Left lung (tissue), 10 donors: Measurements from ENCODE around the gene IGFLR1. TPM values are rescaled to one million over a fixed set of nuclear protein-coding genes. Genes with fewer than 3 reads are reported as not detected.

Experiments used
- ATAC-seq: fragments of 200-7000 bp; cut with Tn5 transposase; one replicate; pipeline ENCODE4 v1.9.1; 2020; ENCODE audit warnings: moderate library complexity
- DNase-seq, 4 donors: peaks; one replicate each; pipeline ENCODE4 v3.0.0-alpha.2; 2013 to 2020
- H3K27ac ChIP-seq, 2 donors: fragments of 200-600 bp; sonication (generic) in 1 of 2; one replicate each; pipeline versions ENCODE4 v1.5.0 to v1.8.0; 2020 to 2021
- H3K27me3 ChIP-seq, 2 donors: fragments of 200-600 bp; sonication (generic) in 1 of 2; one replicate each; pipeline versions ENCODE4 v1.5.0 to v1.8.0; 2020 to 2021
- H3K36me3 ChIP-seq, 2 donors: fragments of 200-600 bp; sonication (generic) in 1 of 2; one replicate each; pipeline versions ENCODE4 v1.5.0 to v1.8.0; 2020 to 2021
- H3K4me1 ChIP-seq, 2 donors: fragments of 200-600 bp; one replicate each; pipeline ENCODE4 v1.8.0; 2021
- H3K4me3 ChIP-seq, 2 donors: fragments of 200-600 bp; sonication (generic) in 1 of 2; one replicate each; pipeline versions ENCODE4 v1.5.0 to v1.8.0; 2020 to 2021; ENCODE audit warnings: mild to moderate bottlenecking in 1 of 2
- H3K9me3 ChIP-seq, 2 donors: fragments of 200-600 bp; sonication (generic) in 1 of 2; one replicate each; pipeline versions ENCODE4 v1.5.0 to v1.8.0; 2020 to 2021
- CTCF ChIP-seq, 2 donors: fragments of 200-600 bp; sonication (generic) in 1 of 2; IDR thresholded peaks; one replicate each; pipeline versions ENCODE4 v1.5.0 to v1.8.0; 2021; ENCODE audit warnings: antibody characterized with exemption in 2 of 2
- intact Hi-C, 2 donors: fragments of 100-400 bp; cut with DNase I; formaldehyde crosslinking; loops; one replicate each; pipeline versions ENCODE4 v1.11.2 to v1.14.2; 2022
- polyA plus RNA-seq, 6 donors: library from polyadenylated mRNA; unstranded; fragments of 120-200 nt; gene quantifications; one replicate each; pipeline ENCODE4 v1.2.1, GENCODE V29; 2013; ENCODE audit not compliant: insufficient read length in 6 of 6
- total RNA-seq, 2 donors: library from RNA; stranded (reverse); fragmentation: NEBNext Ultra II Directional; extraction: Animal tissue kit (Norgen Biotek cat#: 25700); gene quantifications; one replicate each; pipeline ENCODE4 v1.2.1, GENCODE V29; 2021
- donor health status: DM: no; HTN: yes; CAD: no.
- donor health status: DM: no; HTN: no; CAD: no.

The IGFLR1 gene
- total and polyA plus RNA-seq, 8 donors: 2.0 to 25.8 (median 5.6) TPM

GRCh38 chr19:35745328-35746086 lies 3.3 kb upstream of the IGFLR1 start, which contains the start of the genes PSENEN and U2AF1L4:
Gene PSENEN (plus strand): TSS chr19:35745651. CDS start chr19:35745931, 280 bp downstream.
Gene U2AF1L4 (minus strand): TSS chr19:35745418. CDS start chr19:35745391, 27 bp downstream.
- Histone ChIP-seq H3K36me3 (no peaks in the 10 kb centered on the region), H3K4me1 (peaks cover 18 to 79% of the 10 kb centered on the region in 2 donors), H3K4me3 (peak within 1 kb of the TSS; percentile 88), H3K27ac (peak within 1 kb of the TSS; percentile 100), H3K27me3 (no peaks in the 10 kb centered on the region), H3K9me3 (no peaks in the 10 kb centered on the region)
- DNase-seq (peak; percentile 98 to 100 (median 98)), ATAC-seq (peak; percentile 73)
- TF ChIP-seq CTCF (IDR thresholded peaks at IDR 0.05): peak in 1 of 2 donors; percentile 23
- intact Hi-C loops: no loop called here

- Histone ChIP-seq H3K9me3 (no peaks in the 10 kb centered on the region), H3K27me3 (no peaks in the 10 kb centered on the region), H3K4me1 (peaks cover 18 to 78% of the 10 kb centered on the region in 2 donors), H3K27ac (peak overlapping the region; percentile 100), H3K36me3 (no peaks in the 10 kb centered on the region), H3K4me3 (peak overlapping the region; percentile 88)
- ATAC-seq (peak; percentile 75), DNase-seq (peak; percentile 88 to 97 (median 96))
- intact Hi-C loops: no loop called here
- TF ChIP-seq CTCF (IDR thresholded peaks at IDR 0.05): no peak
These were observed 2.4 kb upstream of the IGFLR1 start for GRCh38 chr19:35744430-35745327.

- H3K27me3 ChIP-seq: no peaks in the 10 kb centered on the region
- H3K27ac ChIP-seq: peak overlapping the region in 1 of 2 donors; percentile 100
- peak overlapping the region in 1 of 2 donors; percentile 88 for H3K4me3 ChIP-seq
- TF ChIP-seq CTCF (IDR thresholded peaks at IDR 0.05): no peak
- DNase-seq: no peak
- H3K36me3 ChIP-seq: peaks cover 0 to 6% of the 10 kb centered on the region in 2 donors
- H3K4me1 ChIP-seq: peaks cover 18 to 78% of the 10 kb centered on the region in 2 donors
- intact Hi-C loops: no loop called here
- ATAC-seq: no peak
- H3K9me3 ChIP-seq: no peaks in the 10 kb centered on the region
These were observed 1.6 kb upstream of the IGFLR1 start for GRCh38 chr19:35743640-35744429.

- Histone ChIP-seq H3K36me3 (peaks cover 0 to 33% of the 10 kb centered on the region in 2 donors), H3K9me3 (no peaks in the 10 kb centered on the region), H3K27me3 (no peaks in the 10 kb centered on the region), H3K27ac (peak overlapping the region; percentile 76 to 94), H3K4me1 (peaks cover 11 to 60% of the 10 kb centered on the region in 2 donors), H3K4me3 (peak overlapping the region; percentile 63 to 67)
- DNase-seq: no peak
- TF ChIP-seq CTCF (IDR thresholded peaks at IDR 0.05): no peak
- intact Hi-C loops: no loop called here
- ATAC-seq: no peak
These were observed 1.1 kb downstream of the IGFLR1 start for GRCh38 chr19:35741203-35741515.
